Right lobe of liver (tissue), 6 donors: ENCODE results near the gene TRMT10A. TPM values are rescaled to one million over a fixed set of nuclear protein-coding genes. Genes with fewer than 3 reads are reported as not detected.

Source experiments
- ATAC-seq, 4 donors: fragments of 200-7000 bp; cut with Tn5 transposase; one replicate each; pipeline ENCODE4 v1.9.1; 2020; ENCODE audit warnings: mild to moderate bottlenecking in 4 of 4, moderate library complexity in 4 of 4
- DNase-seq, 3 donors: peaks; one replicate each; pipeline ENCODE4 v3.0.0-alpha.2; 2020
- H3K27ac ChIP-seq, 3 donors: fragments of 200-600 bp; one replicate each; pipeline ENCODE4 v1.8.0; 2022
- H3K27me3 ChIP-seq, 2 donors: fragments of 200-600 bp; one replicate each; pipeline ENCODE4 v1.8.0; 2022
- H3K36me3 ChIP-seq, 4 donors: fragments of 200-600 bp; sonication (generic) in 1 of 4; one replicate each; pipeline versions ENCODE4 v1.5.1 to v1.8.0; 2017 to 2022; ENCODE audit warnings: control low read depth in 1 of 4
- H3K4me1 ChIP-seq, 4 donors: fragments of 200-600 bp; sonication (generic) in 1 of 4; one replicate each; pipeline versions ENCODE4 v1.5.1 to v1.8.0; 2017 to 2022; ENCODE audit warnings: control low read depth in 1 of 4
- H3K4me3 ChIP-seq, 3 donors: fragments of 200-600 bp; one replicate each; pipeline ENCODE4 v1.8.0; 2022
- H3K9me3 ChIP-seq, 4 donors: fragments of 200-600 bp; sonication (generic) in 1 of 4; one replicate each; pipeline versions ENCODE4 v1.5.1 to v1.8.0; 2017 to 2022; ENCODE audit warnings: control low read depth in 1 of 4
- CTCF ChIP-seq, 4 donors: fragments of 200-600 bp in 3 of 4; fragments of 450-650 bp in 1 of 4; IDR thresholded peaks; one replicate each; pipeline versions ENCODE4 v1.5.1 to v1.8.0; 2016 to 2022; ENCODE audit warnings: antibody characterized with exemption in 4 of 4, mild to moderate bottlenecking in 2 of 4
- POLR2A ChIP-seq: fragments of 450-650 bp; IDR thresholded peaks from one replicate; pipeline ENCODE4 v1.6.1; 2017; ENCODE audit warnings: antibody characterized with exemption, mild to moderate bottlenecking
- WGBS: methylation state at CpG from one replicate; pipeline ENCODE4 v1.1.6; 2018; ENCODE audit warnings: low coverage, low lambda C conversion rate; ENCODE audit not compliant: insufficient coverage; ENCODE audit errors: missing lambda C conversion rate; 5-methylcytosine and 5-hydroxymethylcytosine counted together
- intact Hi-C, 2 donors: fragments of 100-400 bp; cut with DNase I; formaldehyde crosslinking; loops; one replicate each; pipeline versions ENCODE4 v1.11.2 to v1.14.1; 2022
- long read RNA-seq: library from polyadenylated mRNA; unstranded; transcript quantifications from one replicate; pipeline ENCODE4 v2.0.0, GENCODE V29; 2019
- total RNA-seq, 6 experiments: library from RNA; depleted of rRNA in 2 of 6; stranded (reverse); fragments of >200 nt in 2 of 6; fragmentation: NEBNext Ultra II Directional in 3 of 6; extraction: Animal tissue kit (Norgen Biotek cat#: 25700) in 3 of 6; gene quantifications; one replicate each; pipeline versions ENCODE4 v1.1.0 to v1.2.4, GENCODE V29; 2016 to 2023
- donor health status: DM: no; HTN: yes; CAD: no.
- donor health status: DM: no; HTN: no; CAD: no.
- donor health status: DM: no; HTN: no; CAD: no.
- donor health status: DM: no; HTN: yes; CAD: no.
- donor health status: DM: no; HTN: yes; CAD: no.

TRMT10A gene
- total RNA-seq: 1 to 10 TPM; 3.5 to 6.5 (median 4.0) TPM
- long read RNA-seq, partial matches to known transcripts: 2 of 2 reads
- long read RNA-seq, other reads (novel, unspliced or antisense): 0 of 2 reads

- WGBS: under 1% methylated on average over 36 of the region's 48 CpGs
- ATAC-seq (peak; percentile 92 to 97 (median 94)), DNase-seq (peak; percentile 97 to 99 (median 98))
- Histone ChIP-seq H3K4me1 (peaks cover 0 to 8% (median 0%) of the 10 kb centered on the region in 4 donors), H3K9me3 (no peaks in the 10 kb centered on the region), H3K27me3 (no peaks in the 10 kb centered on the region), H3K36me3 (no peaks in the 10 kb centered on the region), H3K4me3 (peak within 1 kb of the TSS; percentile 68 to 71 (median 69)), H3K27ac (peak within 1 kb of the TSS; percentile 93 to 97 (median 95))
- intact Hi-C loops: no loop called here
- TF ChIP-seq CTCF (IDR thresholded peaks at IDR 0.05) (peak in 1 of 4 donors; percentile 16), POLR2A (peak; percentile 83)
These were observed at the start of gene TRMT10A for GRCh38 chr4:99563310-99564186. Gene TRMT10A, minus strand, starts transcription at chr4:99564039. Its CDS starts 4,701 bp downstream, at chr4:99559338.

- ATAC-seq (peak in 1 of 4 donors; percentile 44), DNase-seq (no peak)
- H3K4me1 ChIP-seq: no peaks in the 10 kb centered on the region
- H3K27ac ChIP-seq: no peak overlapping the region
- H3K36me3 ChIP-seq: peaks cover 0 to 90% (median 44%) of the 10 kb centered on the region in 4 donors
- H3K4me3 ChIP-seq: no peak overlapping the region
- 50% methylated on average over 5 of the region's 5 CpGs for WGBS
- TF ChIP-seq POLR2A (no peak), CTCF (IDR thresholded peaks at IDR 0.05) (no peak)
- H3K27me3 ChIP-seq: no peaks in the 10 kb centered on the region
- intact Hi-C loops: no loop called here
- no peaks in the 10 kb centered on the region for H3K9me3 ChIP-seq
These were observed 48.9 kb upstream of the TRMT10A start for GRCh38 chr4:99612704-99613103.

GRCh38 chr4:99612281-99612680 lies 48.4 kb upstream of the TRMT10A start:
- ATAC-seq (no peak), DNase-seq (no peak)
- Histone ChIP-seq H3K27ac (no peak overlapping the region), H3K4me3 (no peak overlapping the region), H3K27me3 (no peaks in the 10 kb centered on the region), H3K36me3 (peaks cover 0 to 94% (median 46%) of the 10 kb centered on the region in 4 donors), H3K9me3 (no peaks in the 10 kb centered on the region), H3K4me1 (no peaks in the 10 kb centered on the region)
- no peak for TF ChIP-seq CTCF (IDR thresholded peaks at IDR 0.05)
- TF ChIP-seq POLR2A: no peak
- 67% methylated on average over 3 of the region's 3 CpGs for WGBS
- intact Hi-C loops: no loop called here

GRCh38 chr4:99610605-99611175 lies 46.9 kb upstream of the TRMT10A start:
- ATAC-seq: no peak
- 82% methylated on average over 5 of the region's 5 CpGs for WGBS
- H3K4me1 ChIP-seq: no peaks in the 10 kb centered on the region

More at GRCh38 chr4:99610605-99611175, 46.9 kb upstream of the TRMT10A start:
- Histone ChIP-seq H3K9me3 (no peaks in the 10 kb centered on the region), H3K27ac (no peak overlapping the region), H3K4me3 (no peak overlapping the region), H3K27me3 (no peaks in the 10 kb centered on the region), H3K36me3 (peaks cover 0 to 94% (median 46%) of the 10 kb centered on the region in 4 donors)
- TF ChIP-seq POLR2A: no peak
- no peak for TF ChIP-seq CTCF (IDR thresholded peaks at IDR 0.05)
- no peak for DNase-seq
- intact Hi-C loops: no loop called here
